ENCODE measurements around the gene FAF1.
A peak's percentile ranks its signal among the peaks of the same experiment; 100 is the strongest.

The FAF1 gene

GRCh38 chr1:50704126-50704525 is 255.9 kb downstream of the FAF1 start:
- H3K79me2 ChIP-seq (ENCODE audit: control insufficient read depth, insufficient read depth, low read length, poor library complexity) = no peaks in the 10 kb centered on the region
- H4K12ac ChIP-seq (ENCODE audit: low read depth, low read length) = no peak overlapping the region
- H2AK5ac ChIP-seq (ENCODE audit: low read length) = no peak overlapping the region
- no peak overlapping the region for H3K4ac ChIP-seq (ENCODE audit: low read depth, low read length)
- H2BK5ac ChIP-seq (ENCODE audit: low read depth, low read length, poor library complexity) = no peak overlapping the region
- H3K9ac ChIP-seq (ENCODE audit: low read length) = no peak overlapping the region
- H4K91ac ChIP-seq (ENCODE audit: low read depth, low read length) = no peak overlapping the region
- H3K4me3 ChIP-seq (ENCODE audit: low read depth, low read length) = no peak overlapping the region
- no peaks in the 10 kb centered on the region for H3K79me1 ChIP-seq (ENCODE audit: low read length)
- WGBS (ENCODE audit: extremely low coverage, insufficient coverage, insufficient read length) = no CpG with 5 or more reads among the region's 1 CpG
- no peak overlapping the region for H3K14ac ChIP-seq (ENCODE audit: low read length)
- no peak overlapping the region for H3K18ac ChIP-seq (ENCODE audit: low read length)
- H3K27ac ChIP-seq (ENCODE audit: low read depth, low read length) = no peak overlapping the region
- no peaks in the 10 kb centered on the region for H3K36me3 ChIP-seq (ENCODE audit: control insufficient read depth in 1 of 2, insufficient read depth in 2 of 2, low read length in 2 of 2)
- no peak overlapping the region for H3K23ac ChIP-seq (ENCODE audit: low read length)
- no peaks in the 10 kb centered on the region for H3K4me1 ChIP-seq (ENCODE audit: control insufficient read depth in 1 of 2, insufficient read depth in 2 of 2, low read length in 2 of 2)
- DNase-seq = peak in 1 of 2 donors; percentile 66
- no peak overlapping the region for H2AFZ ChIP-seq (ENCODE audit: insufficient read depth, low read length, poor library complexity)
- no peaks in the 10 kb centered on the region for H3K27me3 ChIP-seq (ENCODE audit: insufficient read depth, low read length)
- no peak overlapping the region for H2BK12ac ChIP-seq (ENCODE audit: low read length)
- H2BK120ac ChIP-seq (ENCODE audit: insufficient read depth, low read length, poor library complexity) = no peak overlapping the region
- H3K4me2 ChIP-seq (ENCODE audit: low read length) = no peak overlapping the region
- H3K9me3 ChIP-seq (ENCODE audit: insufficient read depth, low read depth, low read length) = no peaks in the 10 kb centered on the region
- H4K8ac ChIP-seq (ENCODE audit: low read depth, low read length) = no peak overlapping the region

DNA sequence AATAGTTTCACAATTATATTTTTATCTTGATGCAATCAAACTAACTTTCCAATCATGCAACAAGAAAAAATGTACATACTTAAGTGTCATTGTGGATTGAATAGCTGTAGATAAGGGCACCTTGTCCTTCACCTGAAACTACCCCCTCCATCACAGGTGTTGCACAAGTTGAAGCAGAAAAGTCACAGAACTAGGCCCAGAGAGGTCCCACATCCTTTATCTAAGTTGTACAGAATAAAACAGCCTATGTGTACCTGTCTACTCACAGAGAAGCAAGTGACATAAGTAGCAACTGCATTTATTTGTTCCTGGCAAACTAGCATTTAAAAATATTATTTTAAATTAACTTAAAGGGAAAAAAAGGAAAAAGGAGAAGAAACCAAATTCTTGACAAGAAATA is 256.8 kb downstream of the FAF1 start:
- Histone ChIP-seq H2BK120ac (ENCODE audit: insufficient read depth, low read length, poor library complexity) (no peak overlapping the region), H3K79me2 (ENCODE audit: control insufficient read depth, insufficient read depth, low read length, poor library complexity) (no peaks in the 10 kb centered on the region), H3K79me1 (ENCODE audit: low read length) (no peaks in the 10 kb centered on the region), H4K12ac (ENCODE audit: low read depth, low read length) (no peak overlapping the region), H3K14ac (ENCODE audit: low read length) (no peak overlapping the region), H4K91ac (ENCODE audit: low read depth, low read length) (no peak overlapping the region), H3K4ac (ENCODE audit: low read depth, low read length) (no peak overlapping the region), H3K9me3 (ENCODE audit: insufficient read depth, low read depth, low read length) (no peaks in the 10 kb centered on the region), H2BK5ac (ENCODE audit: low read depth, low read length, poor library complexity) (no peak overlapping the region), H3K9ac (ENCODE audit: low read length) (no peak overlapping the region), H3K4me1 (ENCODE audit: control insufficient read depth in 1 of 2, insufficient read depth in 2 of 2, low read length in 2 of 2) (no peaks in the 10 kb centered on the region), H3K18ac (ENCODE audit: low read length) (no peak overlapping the region), H2AFZ (ENCODE audit: insufficient read depth, low read length, poor library complexity) (no peak overlapping the region), H3K36me3 (ENCODE audit: control insufficient read depth in 1 of 2, insufficient read depth in 2 of 2, low read length in 2 of 2) (no peaks in the 10 kb centered on the region), H2AK5ac (ENCODE audit: low read length) (no peak overlapping the region), H2BK12ac (ENCODE audit: low read length) (no peak overlapping the region), H3K23ac (ENCODE audit: low read length) (no peak overlapping the region), H3K27me3 (ENCODE audit: insufficient read depth, low read length) (no peaks in the 10 kb centered on the region), H3K4me2 (ENCODE audit: low read length) (no peak overlapping the region), H4K8ac (ENCODE audit: low read depth, low read length) (no peak overlapping the region), H3K4me3 (ENCODE audit: low read depth, low read length) (no peak overlapping the region), H3K27ac (ENCODE audit: low read depth, low read length) (no peak overlapping the region)
- no peak for DNase-seq

GRCh38 chr1:50702395-50702794 is 257.7 kb downstream of the FAF1 start:
- H3K23ac ChIP-seq (ENCODE audit: low read length) = no peak overlapping the region
- no peak overlapping the region for H2BK5ac ChIP-seq (ENCODE audit: low read depth, low read length, poor library complexity)
- no peak for DNase-seq
- no peak overlapping the region for H2BK12ac ChIP-seq (ENCODE audit: low read length)
- no peak overlapping the region for H3K4me2 ChIP-seq (ENCODE audit: low read length)
- H3K4me1 ChIP-seq (ENCODE audit: control insufficient read depth in 1 of 2, insufficient read depth in 2 of 2, low read length in 2 of 2) = no peaks in the 10 kb centered on the region
- H3K27me3 ChIP-seq (ENCODE audit: insufficient read depth, low read length) = no peaks in the 10 kb centered on the region
- no peak overlapping the region for H4K12ac ChIP-seq (ENCODE audit: low read depth, low read length)
- no peak overlapping the region for H3K4ac ChIP-seq (ENCODE audit: low read depth, low read length)
- no peak overlapping the region for H3K27ac ChIP-seq (ENCODE audit: low read depth, low read length)
- H2BK120ac ChIP-seq (ENCODE audit: insufficient read depth, low read length, poor library complexity) = no peak overlapping the region
- H2AK5ac ChIP-seq (ENCODE audit: low read length) = no peak overlapping the region
- H3K9ac ChIP-seq (ENCODE audit: low read length) = no peak overlapping the region
- H3K18ac ChIP-seq (ENCODE audit: low read length) = no peak overlapping the region
- no peak overlapping the region for H4K8ac ChIP-seq (ENCODE audit: low read depth, low read length)
- H3K36me3 ChIP-seq (ENCODE audit: control insufficient read depth in 1 of 2, insufficient read depth in 2 of 2, low read length in 2 of 2) = no peaks in the 10 kb centered on the region
- H3K9me3 ChIP-seq (ENCODE audit: insufficient read depth, low read depth, low read length) = no peaks in the 10 kb centered on the region
- no peaks in the 10 kb centered on the region for H3K79me1 ChIP-seq (ENCODE audit: low read length)
- no peak overlapping the region for H4K91ac ChIP-seq (ENCODE audit: low read depth, low read length)
- no peak overlapping the region for H2AFZ ChIP-seq (ENCODE audit: insufficient read depth, low read length, poor library complexity)
- WGBS (ENCODE audit: extremely low coverage, insufficient coverage, insufficient read length) = no CpG with 5 or more reads among the region's 2 CpGs
- H3K14ac ChIP-seq (ENCODE audit: low read length) = no peak overlapping the region
- H3K79me2 ChIP-seq (ENCODE audit: control insufficient read depth, insufficient read depth, low read length, poor library complexity) = no peaks in the 10 kb centered on the region
- no peak overlapping the region for H3K4me3 ChIP-seq (ENCODE audit: low read depth, low read length)

GRCh38 chr1:50701706-50702317 is 258.3 kb downstream of the FAF1 start:
- no peak overlapping the region for H2AFZ ChIP-seq (ENCODE audit: insufficient read depth, low read length, poor library complexity)
- H3K4me1 ChIP-seq (ENCODE audit: control insufficient read depth in 1 of 2, insufficient read depth in 2 of 2, low read length in 2 of 2) = no peaks in the 10 kb centered on the region
- no peak overlapping the region for H2AK5ac ChIP-seq (ENCODE audit: low read length)
- H3K4me2 ChIP-seq (ENCODE audit: low read length) = no peak overlapping the region
- H4K91ac ChIP-seq (ENCODE audit: low read depth, low read length) = no peak overlapping the region
- H3K18ac ChIP-seq (ENCODE audit: low read length) = no peak overlapping the region
- no peak overlapping the region for H2BK120ac ChIP-seq (ENCODE audit: insufficient read depth, low read length, poor library complexity)
- no peak overlapping the region for H4K8ac ChIP-seq (ENCODE audit: low read depth, low read length)
- no peaks in the 10 kb centered on the region for H3K9me3 ChIP-seq (ENCODE audit: insufficient read depth, low read depth, low read length)
- H3K79me1 ChIP-seq (ENCODE audit: low read length) = no peaks in the 10 kb centered on the region
- no peak overlapping the region for H3K9ac ChIP-seq (ENCODE audit: low read length)
- H3K23ac ChIP-seq (ENCODE audit: low read length) = no peak overlapping the region
- no peak overlapping the region for H4K12ac ChIP-seq (ENCODE audit: low read depth, low read length)
- H2BK5ac ChIP-seq (ENCODE audit: low read depth, low read length, poor library complexity) = no peak overlapping the region
- no peaks in the 10 kb centered on the region for H3K79me2 ChIP-seq (ENCODE audit: control insufficient read depth, insufficient read depth, low read length, poor library complexity)
- no peaks in the 10 kb centered on the region for H3K36me3 ChIP-seq (ENCODE audit: control insufficient read depth in 1 of 2, insufficient read depth in 2 of 2, low read length in 2 of 2)
- no peak overlapping the region for H3K4ac ChIP-seq (ENCODE audit: low read depth, low read length)
- no peak overlapping the region for H2BK12ac ChIP-seq (ENCODE audit: low read length)
- no peaks in the 10 kb centered on the region for H3K27me3 ChIP-seq (ENCODE audit: insufficient read depth, low read length)
- H3K14ac ChIP-seq (ENCODE audit: low read length) = no peak overlapping the region
- no CpG with 5 or more reads among the region's 1 CpG for WGBS (ENCODE audit: extremely low coverage, insufficient coverage, insufficient read length)
- H3K27ac ChIP-seq (ENCODE audit: low read depth, low read length) = no peak overlapping the region
- no peak for DNase-seq
- no peak overlapping the region for H3K4me3 ChIP-seq (ENCODE audit: low read depth, low read length)
